NCI-H748 (cell line): ENCODE results near the gene MOGAT3.

Experiments
- DNase-seq: peaks from one replicate; lab custom pipeline; 2025; ENCODE audit not compliant: unreplicated experiment; lab: John Stamatoyannopoulos, UW

Gene MOGAT3, protein sequence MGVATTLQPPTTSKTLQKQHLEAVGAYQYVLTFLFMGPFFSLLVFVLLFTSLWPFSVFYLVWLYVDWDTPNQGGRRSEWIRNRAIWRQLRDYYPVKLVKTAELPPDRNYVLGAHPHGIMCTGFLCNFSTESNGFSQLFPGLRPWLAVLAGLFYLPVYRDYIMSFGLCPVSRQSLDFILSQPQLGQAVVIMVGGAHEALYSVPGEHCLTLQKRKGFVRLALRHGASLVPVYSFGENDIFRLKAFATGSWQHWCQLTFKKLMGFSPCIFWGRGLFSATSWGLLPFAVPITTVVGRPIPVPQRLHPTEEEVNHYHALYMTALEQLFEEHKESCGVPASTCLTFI

GRCh38 chr7:101200862-101201599 lies at the start of gene MOGAT3:
TSS of gene MOGAT3 (minus strand) at chr7:101201036. CDS start at chr7:101200854, 182 bp downstream.
- no peak for DNase-seq

- no peak for DNase-seq
Measured at GRCh38 chr7:101250324-101250723, 49.5 kb upstream of the MOGAT3 start.

DNA sequence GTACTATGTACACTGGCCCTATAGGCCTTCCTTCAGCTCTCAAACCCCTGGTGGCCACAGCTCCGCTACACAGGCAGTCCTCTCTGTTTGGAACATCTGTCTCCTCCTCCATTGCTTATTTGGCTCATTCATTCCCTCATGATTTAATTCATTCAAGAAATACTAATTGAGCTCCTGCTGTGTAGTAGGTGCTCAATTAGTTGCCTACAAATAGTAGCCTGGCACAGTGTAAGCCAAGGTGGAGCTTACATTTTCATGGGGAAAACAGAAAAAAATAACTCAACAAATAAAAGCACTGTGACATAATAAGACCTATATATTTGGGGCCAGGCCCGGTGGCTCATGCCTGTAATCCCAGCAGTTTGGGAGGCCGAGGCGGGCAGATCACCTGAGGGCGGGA lies 47.4 kb upstream of the MOGAT3 start:
- DNase-seq: no peak

GRCh38 chr7:101245147-101245668 lies 44.4 kb upstream of the MOGAT3 start:
- no peak for DNase-seq

DNA sequence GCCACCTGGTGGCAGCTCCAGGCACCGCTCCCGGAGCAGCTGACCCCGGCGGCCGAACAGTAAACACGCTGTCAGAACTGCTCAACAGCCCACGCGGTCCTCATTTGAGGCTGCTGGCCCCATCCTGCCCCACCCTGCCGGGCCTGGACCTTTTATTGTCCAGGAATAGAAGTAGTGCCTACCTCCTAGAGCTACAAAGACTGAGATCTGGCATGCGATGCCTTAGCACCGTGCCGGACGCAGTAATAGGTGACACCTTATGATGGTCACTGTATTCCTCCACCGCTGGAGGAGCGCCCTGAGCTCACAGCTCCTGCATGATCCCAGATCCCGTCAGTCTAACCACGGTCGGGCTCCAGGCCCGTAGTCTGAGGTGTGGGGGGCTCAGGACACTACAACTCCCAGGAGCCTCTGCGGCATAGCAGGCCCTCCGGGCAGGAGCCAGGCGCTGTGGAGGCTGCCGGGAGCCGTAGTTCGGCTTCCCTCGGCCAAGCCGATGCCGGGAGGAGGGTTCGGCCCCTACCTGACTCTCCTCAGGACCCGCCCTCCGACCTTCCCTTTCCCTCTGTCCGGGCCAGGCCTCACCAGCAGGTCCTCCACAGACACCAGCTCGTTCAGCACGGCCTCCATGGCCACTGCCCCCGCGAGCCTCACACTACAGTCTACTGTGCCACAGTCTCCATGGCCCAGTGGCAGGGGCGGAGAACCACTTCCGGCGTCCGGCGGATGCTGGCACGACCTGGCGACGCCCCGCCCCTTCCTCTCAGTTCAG lies 43.7 kb upstream of the MOGAT3 start, which contains the start of gene FIS1:
TSS of gene FIS1 (minus strand) at position 707 of the 772 bp plus-strand sequence. CDS start at position 630, 77 bp downstream.
- DNase-seq: peak; percentile 95

GRCh38 chr7:101243646-101244374 lies 43.0 kb upstream of the MOGAT3 start:
- no peak for DNase-seq

DNA sequence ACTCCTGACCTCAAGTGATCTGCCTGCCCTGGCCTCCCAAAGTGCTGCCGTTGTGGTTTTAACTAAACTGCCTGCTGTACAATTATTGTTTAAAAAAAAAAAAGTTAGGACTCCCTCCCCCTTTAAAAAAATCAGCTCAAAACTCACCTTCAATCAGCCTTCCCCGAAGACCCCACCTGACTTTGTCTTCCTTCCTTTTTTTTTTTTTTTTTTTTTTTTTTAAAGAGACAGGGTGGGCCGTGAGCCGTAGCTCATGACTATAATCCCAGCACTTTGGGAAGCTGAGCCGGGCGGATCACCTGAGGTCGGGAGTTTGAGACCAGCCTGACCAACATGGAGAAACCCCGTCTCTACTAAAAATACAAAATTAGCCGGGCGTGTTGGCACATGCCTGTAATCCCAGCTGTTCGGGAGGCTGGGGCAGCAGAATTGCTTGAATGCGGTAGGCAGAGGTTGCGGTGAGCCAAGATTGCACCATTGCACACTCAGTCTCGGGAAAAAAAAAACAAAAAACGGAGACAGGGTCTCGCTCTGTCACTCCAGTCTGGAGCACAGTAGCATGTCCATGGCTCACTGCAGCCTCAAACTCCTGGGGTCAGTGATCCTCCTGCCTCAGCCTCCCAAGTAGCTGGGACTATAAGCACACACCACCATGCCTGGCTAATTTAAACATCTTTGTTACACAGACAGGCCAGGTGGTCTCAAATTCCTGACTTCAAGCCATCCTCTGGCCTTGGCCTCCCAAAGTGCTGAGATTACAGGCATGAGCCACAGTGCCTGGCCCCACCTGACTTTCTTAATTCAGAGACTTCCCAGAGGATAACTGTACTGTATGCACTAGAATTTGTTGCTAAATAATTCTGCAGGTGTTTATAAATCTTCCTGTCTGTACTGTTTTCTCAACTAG lies 40.9 kb upstream of the MOGAT3 start:
- DNase-seq: no peak

DNA sequence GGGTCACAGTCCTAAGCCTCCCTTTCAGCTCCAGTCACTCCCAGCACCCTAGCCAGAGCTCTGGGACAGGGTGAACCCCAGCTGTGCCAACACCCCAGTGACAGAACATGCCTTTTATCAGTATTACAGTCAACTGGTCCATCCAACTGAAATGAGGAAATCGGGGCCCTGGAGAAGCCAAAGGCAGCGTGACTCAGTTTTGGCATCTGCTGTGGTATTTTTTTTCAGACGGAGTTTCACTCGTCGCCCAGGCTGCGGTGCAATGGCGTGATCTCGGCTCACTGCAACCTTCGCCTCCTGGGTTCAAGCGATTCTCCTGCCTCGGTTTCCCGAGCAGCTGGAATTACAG lies 40.2 kb upstream of the MOGAT3 start:
- DNase-seq: no peak

GRCh38 chr7:101240226-101241014 lies 39.6 kb upstream of the MOGAT3 start:
- DNase-seq: no peak

DNA sequence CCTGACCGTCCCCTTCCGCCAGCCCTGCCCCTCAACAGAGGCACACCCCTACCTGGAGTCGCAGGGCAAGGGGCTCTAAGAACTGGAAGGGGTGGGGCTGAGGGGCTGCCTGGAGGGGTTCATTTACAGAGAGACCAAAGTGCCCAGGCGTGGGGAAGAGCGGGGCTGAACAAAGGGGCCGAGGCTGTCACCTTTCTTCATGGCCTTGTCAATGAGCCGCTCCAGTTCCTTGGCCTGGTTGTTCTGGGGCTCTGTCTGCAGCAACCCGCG lies 39.0 kb upstream of the MOGAT3 start:
- DNase-seq: no peak

DNA sequence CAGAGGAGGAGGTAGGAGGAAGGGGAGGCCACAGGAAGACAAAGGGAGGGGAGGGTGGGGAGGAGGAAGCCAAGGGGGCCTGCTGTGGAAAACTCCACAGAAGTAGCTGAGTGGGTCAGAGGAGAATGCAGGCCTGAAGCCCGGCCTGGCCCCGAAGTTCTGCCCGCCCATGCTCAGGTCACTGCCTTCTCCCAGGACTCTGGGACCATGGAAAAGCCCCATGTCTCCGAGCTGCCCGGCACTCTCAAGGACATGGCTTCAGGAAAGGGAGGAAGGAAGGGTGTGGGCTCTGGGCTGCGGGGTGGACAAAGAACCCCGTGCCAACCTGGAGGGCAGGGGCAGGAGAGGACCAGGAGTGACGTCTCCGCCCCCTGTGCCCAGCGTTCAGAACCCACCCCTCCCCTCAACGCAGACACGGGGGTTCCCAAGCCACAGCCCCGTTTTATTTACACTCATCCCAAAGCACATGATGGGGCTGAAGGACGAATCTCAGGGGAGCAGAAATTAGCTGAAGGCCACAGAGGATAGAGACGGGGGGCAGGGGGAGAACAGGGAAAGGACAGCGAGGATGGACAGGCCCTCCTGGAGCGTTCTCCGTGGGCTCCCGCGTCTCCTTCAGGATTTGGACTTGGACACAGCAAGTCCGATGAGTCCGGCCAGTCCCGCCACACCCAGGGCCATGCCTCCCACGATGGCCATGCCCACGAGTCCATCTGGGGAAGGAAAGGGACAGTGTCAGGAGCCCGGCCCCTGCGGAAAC lies 38.5 kb upstream of the MOGAT3 start:
- DNase-seq: no peak

DNA sequence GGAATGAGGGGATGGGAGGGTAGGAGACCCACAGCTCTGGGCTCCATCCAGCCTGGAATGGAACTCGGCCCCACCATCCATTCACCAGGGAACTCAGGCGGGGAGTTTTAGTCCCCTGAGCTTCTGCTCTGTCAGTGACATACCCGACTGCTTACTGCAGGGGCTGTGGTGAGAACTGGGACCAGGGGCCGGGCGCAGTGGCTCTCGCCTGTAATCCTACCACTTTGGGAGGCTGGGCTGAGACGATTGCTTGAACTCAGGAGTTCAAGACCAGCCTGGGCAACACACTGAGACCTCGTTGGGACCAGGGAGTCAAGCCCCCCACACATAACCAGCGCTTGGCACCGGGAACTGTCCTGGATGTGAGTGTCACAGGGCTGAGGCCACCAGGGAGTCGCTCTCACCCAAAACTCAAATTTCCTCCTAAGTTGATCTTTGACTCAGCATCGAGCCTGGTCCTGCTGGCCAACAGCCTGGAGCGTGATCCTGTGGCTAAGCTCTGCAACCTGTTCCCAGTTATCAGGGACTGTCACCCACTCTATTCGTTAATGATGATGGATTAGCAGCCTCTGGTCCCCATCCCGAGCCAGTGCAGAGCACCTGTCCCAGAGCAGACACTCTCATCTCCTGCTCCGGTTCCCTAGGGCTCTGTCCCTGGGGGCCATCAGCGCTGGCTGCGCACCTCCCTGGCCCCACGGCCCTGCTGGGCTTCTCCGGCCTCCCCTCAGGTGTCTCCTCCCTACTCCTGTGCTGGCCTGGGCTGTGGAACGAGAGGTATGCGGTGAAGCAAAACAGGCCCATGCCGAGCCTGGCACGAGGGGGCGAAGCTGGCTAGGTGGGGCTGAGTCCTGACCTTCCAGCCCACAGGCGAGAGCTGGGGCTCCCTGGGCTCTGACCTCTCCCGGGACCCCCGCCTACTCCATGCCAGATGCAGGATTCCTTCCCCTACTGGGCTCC lies 37.7 kb upstream of the MOGAT3 start:
- DNase-seq: no peak

DNA sequence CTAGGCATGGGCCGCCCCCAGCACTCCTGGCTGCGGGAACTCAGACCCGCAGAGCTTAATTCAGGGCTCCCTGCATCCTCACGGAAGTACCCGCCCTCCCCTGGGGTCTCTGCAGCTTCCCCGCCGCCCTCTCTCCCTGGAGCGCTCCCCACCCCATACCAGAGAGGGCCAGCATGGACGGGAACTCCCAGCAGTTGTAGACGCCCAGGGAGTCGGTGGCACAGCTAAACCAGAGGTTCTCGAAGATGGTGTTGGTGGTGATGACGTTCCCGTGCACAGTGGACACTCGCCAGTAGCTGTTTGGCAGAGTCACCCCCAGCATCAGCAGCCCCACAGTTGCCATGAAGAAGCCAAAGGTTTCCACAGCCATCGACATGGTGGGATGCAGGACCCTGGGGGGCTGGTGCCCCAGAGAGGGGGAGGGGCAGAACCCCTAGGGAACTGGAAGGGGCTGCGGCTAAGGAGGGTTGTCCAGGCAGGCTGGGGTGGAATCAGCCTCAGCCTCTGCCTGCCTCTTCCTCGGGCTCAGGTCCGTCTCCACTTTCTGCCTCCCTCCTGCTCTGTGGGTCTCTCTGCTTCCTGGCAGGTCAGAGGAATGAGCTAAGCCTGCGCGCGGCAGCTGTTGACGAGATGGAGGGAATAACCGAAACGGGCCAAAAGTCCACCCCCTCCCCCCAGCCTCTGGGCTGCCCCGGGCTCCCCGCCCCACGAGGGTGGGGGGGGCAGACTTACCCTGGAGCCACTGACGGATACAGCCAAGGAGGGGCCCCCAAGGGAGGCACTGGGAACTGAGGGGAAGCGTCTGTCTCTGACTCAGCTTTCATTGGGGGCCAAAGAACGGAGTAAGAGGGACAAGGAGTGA lies 36.6 kb upstream of the MOGAT3 start, which contains the start of gene CLDN15:
TSS of gene CLDN15 (minus strand) at position 597 of the 862 bp plus-strand sequence. CDS start at position 376, 221 bp downstream.
- no peak for DNase-seq

GRCh38 chr7:101236292-101236835 lies 35.5 kb upstream of the MOGAT3 start:
- no peak for DNase-seq

DNA sequence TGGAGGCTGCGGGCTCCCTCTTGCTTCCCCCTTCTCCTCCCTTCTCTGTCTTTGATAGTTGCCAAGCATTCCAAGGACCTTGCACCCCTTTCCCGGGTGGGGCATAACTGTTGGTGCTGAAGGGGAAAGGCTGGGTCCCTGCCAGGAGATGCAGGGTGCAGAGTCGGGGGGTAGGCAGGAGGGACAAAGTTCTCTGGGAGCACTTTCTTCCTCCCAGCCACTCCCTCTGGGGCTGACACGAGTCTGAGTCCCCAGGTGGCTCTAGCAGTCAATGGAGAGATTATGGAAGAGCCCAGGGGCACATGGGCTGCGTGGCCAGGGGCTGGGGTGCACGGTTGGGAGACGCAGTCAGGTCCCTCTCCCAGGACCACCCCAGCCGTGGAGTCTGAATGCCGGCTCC lies 34.7 kb upstream of the MOGAT3 start:
- no peak for DNase-seq

DNA sequence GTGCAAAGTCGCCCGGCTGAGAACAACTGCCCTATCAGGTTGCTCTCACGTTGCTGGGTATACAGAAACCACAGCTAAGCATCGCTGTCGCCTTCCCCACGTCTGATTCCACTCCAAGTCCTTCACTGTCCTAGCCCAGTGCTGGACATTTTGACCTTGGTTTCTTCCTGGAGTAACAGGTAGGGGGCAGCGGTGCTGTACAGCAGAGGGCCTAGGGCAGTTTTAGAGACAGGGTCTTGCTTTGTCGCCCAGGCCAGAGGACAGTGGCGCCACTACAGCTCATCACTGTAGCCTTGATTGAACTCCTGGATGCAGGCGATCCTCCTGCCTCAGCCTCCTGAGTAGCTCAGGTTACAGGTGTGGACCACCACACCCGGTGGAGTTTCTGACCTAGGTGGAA lies 34.2 kb upstream of the MOGAT3 start:
- peak; percentile 5 for DNase-seq
